B cell (primary cell): ENCODE results near the gene PODXL. TPM values are rescaled to one million over a fixed set of nuclear protein-coding genes. Genes with fewer than 3 reads are reported as not detected.

Source experiments
- ATAC-seq: fragments of 200-7000 bp; cut with Tn5 transposase; one replicate; pipeline ENCODE4 v1.10.0; 2021; ENCODE audit warnings: low read depth, mild to moderate bottlenecking, moderate number of reproducible peaks, moderate library complexity
- CTCF ChIA-PET: fragments of 350-600 bp; sonication (Branson Sonifier 250); formaldehyde crosslinking; loops from one replicate; lab custom pipeline; 2021; ENCODE audit warnings: antibody characterized with exemption, inconsistent platforms; lab: Charles Lee
- POLR2A ChIA-PET: fragments of 350-600 bp; sonication (Branson Sonifier 250); formaldehyde crosslinking; loops from one replicate; lab custom pipeline; 2021; ENCODE audit warnings: antibody characterized with exemption; lab: Charles Lee
- DNase-seq: peaks from one replicate; pipeline ENCODE4 v3.0.0; 2013
- H2AFZ ChIP-seq: 2 replicates; pipeline ENCODE4 v1.6.1; 2012; ENCODE audit warnings: mild to moderate bottlenecking, low read depth, low read length; ENCODE audit not compliant: insufficient read depth, poor library complexity, severe bottlenecking
- H3K27ac ChIP-seq, 2 donors: 1 replicate in 1 of 2; 2 replicates in 1 of 2; pipeline ENCODE4 v1.5.1; 2012 to 2013; ENCODE audit warnings: low read length in 2 of 2, mild to moderate bottlenecking in 2 of 2, moderate library complexity in 1 of 2
- H3K27me3 ChIP-seq, 4 experiments: fragments of 200-600 bp in 1 of 4; sonication (generic) in 1 of 4; replicated peaks in 1 of 4; 1 replicate in 2 of 4; 2 replicates in 2 of 4; pipeline versions ENCODE4 v1.6.1 to v1.7.0; 2013 to 2016; ENCODE audit warnings: low read length in 3 of 4, mild to moderate bottlenecking in 2 of 4, mixed read lengths in 1 of 4, moderate library complexity in 1 of 4; ENCODE audit not compliant: insufficient read depth in 4 of 4, control insufficient read depth in 3 of 4; ENCODE audit errors: control extremely low read depth in 1 of 4
- H3K36me3 ChIP-seq, 2 experiments: replicated peaks in 1 of 2; 1 replicate in 1 of 2; 2 replicates in 1 of 2; pipeline versions ENCODE4 v1.6.1 to v1.7.1; 2013; ENCODE audit warnings: low read length in 1 of 2; ENCODE audit not compliant: insufficient read depth in 2 of 2, control insufficient read depth in 1 of 2; ENCODE audit errors: control extremely low read depth in 1 of 2, extremely low read depth in 1 of 2
- H3K4me1 ChIP-seq, 2 donors: fragments of 200-600 bp in 1 of 2; sonication (generic) in 1 of 2; 1 replicate in 1 of 2; 2 replicates in 1 of 2; pipeline versions ENCODE4 v1.5.1 to v1.6.1; 2013 to 2017; ENCODE audit warnings: low read length in 2 of 2; ENCODE audit not compliant: control insufficient read depth in 2 of 2, insufficient read depth in 2 of 2
- H3K4me2 ChIP-seq: replicated peaks from 2 replicates; pipeline ENCODE3; 2012; ENCODE audit warnings: mild to moderate bottlenecking, low read depth, low read length; ENCODE audit not compliant: poor library complexity, severe bottlenecking
- H3K4me3 ChIP-seq, 5 experiments: fragments of 200-600 bp in 1 of 5; sonication (generic) in 1 of 5; 1 replicate in 3 of 5; 2 replicates in 2 of 5; pipeline versions ENCODE4 v1.5.1 to v1.7.0; 2011 to 2016; ENCODE audit warnings: low read length in 4 of 5, mild to moderate bottlenecking in 4 of 5, low read depth in 2 of 5, control low read depth in 1 of 5, moderate library complexity in 1 of 5; ENCODE audit not compliant: insufficient read depth in 1 of 5; ENCODE audit errors: control extremely low read depth in 1 of 5, extremely low read depth in 1 of 5
- H3K79me2 ChIP-seq: fragments of 200-600 bp; sonication (generic); one replicate; pipeline ENCODE4 v1.6.0; 2016; ENCODE audit warnings: low read length; ENCODE audit not compliant: control insufficient read depth, insufficient read depth
- H3K9ac ChIP-seq: fragments of 200-600 bp; sonication (generic); 2 replicates; pipeline ENCODE4 v1.6.1; 2017; ENCODE audit warnings: mild to moderate bottlenecking, low read length, moderate library complexity
- H3K9me3 ChIP-seq, 3 donors: one replicate each; pipeline versions ENCODE4 v1.6.1 to v1.7.1; 2013; ENCODE audit warnings: low read length in 2 of 3; ENCODE audit not compliant: control insufficient read depth in 2 of 3, insufficient read depth in 1 of 3; ENCODE audit errors: control extremely low read depth in 1 of 3
- H4K20me1 ChIP-seq: 2 replicates; pipeline ENCODE4 v1.6.0; 2012; ENCODE audit warnings: mild to moderate bottlenecking, low read length; ENCODE audit not compliant: insufficient read depth, control insufficient read depth, poor library complexity, severe bottlenecking
- H3K27ac Mint-ChIP-seq: one replicate; pipeline ENCODE4 v1.8.0; 2021; ENCODE audit warnings: mixed read lengths
- H3K27me3 Mint-ChIP-seq: one replicate; pipeline ENCODE4 v1.8.0; 2021; ENCODE audit warnings: mixed read lengths
- H3K4me1 Mint-ChIP-seq: one replicate; pipeline ENCODE4 v1.8.0; 2021; ENCODE audit warnings: mixed read lengths
- H3K4me3 Mint-ChIP-seq: one replicate; pipeline ENCODE4 v1.8.0; 2021; ENCODE audit warnings: mixed read lengths
- H3K9me3 Mint-ChIP-seq: one replicate; pipeline ENCODE4 v1.8.0; 2022; ENCODE audit warnings: mixed read lengths; ENCODE audit not compliant: insufficient read depth
- EZH2 ChIP-seq: IDR thresholded peaks from 2 replicates; pipeline ENCODE4 v1.6.1; 2012; ENCODE audit warnings: borderline replicate concordance, low read depth, mild to moderate bottlenecking, moderate library complexity, low read length; ENCODE audit not compliant: insufficient read depth, poor library complexity, severe bottlenecking
- WGBS: methylation state at CpG from one replicate; pipeline ENCODE4 v1.1.5; 2013; ENCODE audit warnings: missing lambda C conversion rate; ENCODE audit not compliant: insufficient coverage; 5-methylcytosine and 5-hydroxymethylcytosine counted together
- intact Hi-C: fragments of 100-400 bp; cut with micrococcal nuclease; formaldehyde crosslinking; loops from one replicate; pipeline ENCODE4 v1.10.0; 2022
- polyA plus RNA-seq: library from polyadenylated mRNA; depleted of rRNA; stranded (reverse); fragments of >200 nt; gene quantifications from 2 replicates; pipeline ENCODE4 v1.2.3, GENCODE V29; 2012
- total RNA-seq, 2 donors: library from RNA; stranded (reverse); fragments of 120-200 nt in 1 of 2; gene quantifications; 1 replicate in 1 of 2; 2 replicates in 1 of 2; pipeline versions ENCODE4 v1.2.3 to v1.2.4, GENCODE V29; 2013 to 2022
- TF ChIP-seq, protein P1 (sequence below): fragments of 200-600 bp; IDR thresholded peaks from one replicate; pipeline ENCODE4 v1.8.0; 2022; ENCODE audit warnings: antibody characterized with exemption, mild to moderate bottlenecking

The PODXL gene
- total and polyA plus RNA-seq, 2 donors (not counting 1 experiment from before 2014, with no cell fraction given), result 1.5 to 5.8 TPM

DNA sequence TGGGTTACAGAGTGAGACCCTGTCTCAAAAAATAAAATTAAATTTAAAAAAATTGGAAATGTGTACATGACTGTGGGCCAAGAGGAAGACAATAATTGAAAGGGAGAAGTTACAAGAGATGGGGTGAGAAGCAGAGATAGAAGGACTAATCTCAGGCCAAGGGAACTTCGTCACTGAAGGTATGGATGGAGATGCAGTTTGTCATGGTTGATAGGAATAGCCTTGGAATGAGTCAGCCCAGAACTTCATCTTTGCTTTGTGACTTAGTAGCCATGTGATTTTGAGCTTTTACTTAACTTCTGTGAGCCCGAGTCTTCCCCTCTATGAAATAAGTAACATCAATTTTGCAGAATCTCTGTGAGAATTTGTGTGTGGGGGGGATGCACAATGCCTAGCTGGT lies 6.5 kb upstream of the PODXL start:
- H4K20me1 ChIP-seq, result no peaks in the 10 kb centered on the region
- H3K4me3 ChIP-seq, result no peak overlapping the region
- Mint-ChIP-seq H3K4me3 (no peak overlapping the region), H3K4me1 (peaks cover 3% of the 10 kb centered on the region), H3K27ac (no peak overlapping the region), H3K9me3 (no peaks in the 10 kb centered on the region), H3K27me3 (no peaks in the 10 kb centered on the region)
- no peaks in the 10 kb centered on the region for H3K36me3 ChIP-seq
- WGBS, result 100% methylated on average over 1 of the region's 2 CpGs
- no peak overlapping the region for H3K4me2 ChIP-seq
- intact Hi-C loops, result no loop called here
- no peaks in the 10 kb centered on the region for H3K79me2 ChIP-seq
- H2AFZ ChIP-seq, result no peak overlapping the region
- no peak overlapping the region for H3K27ac ChIP-seq
- DNase-seq (no peak), ATAC-seq (no peak)
- TF ChIP-seq EZH2, result no peak
- TF ChIP-seq, protein P1, sequence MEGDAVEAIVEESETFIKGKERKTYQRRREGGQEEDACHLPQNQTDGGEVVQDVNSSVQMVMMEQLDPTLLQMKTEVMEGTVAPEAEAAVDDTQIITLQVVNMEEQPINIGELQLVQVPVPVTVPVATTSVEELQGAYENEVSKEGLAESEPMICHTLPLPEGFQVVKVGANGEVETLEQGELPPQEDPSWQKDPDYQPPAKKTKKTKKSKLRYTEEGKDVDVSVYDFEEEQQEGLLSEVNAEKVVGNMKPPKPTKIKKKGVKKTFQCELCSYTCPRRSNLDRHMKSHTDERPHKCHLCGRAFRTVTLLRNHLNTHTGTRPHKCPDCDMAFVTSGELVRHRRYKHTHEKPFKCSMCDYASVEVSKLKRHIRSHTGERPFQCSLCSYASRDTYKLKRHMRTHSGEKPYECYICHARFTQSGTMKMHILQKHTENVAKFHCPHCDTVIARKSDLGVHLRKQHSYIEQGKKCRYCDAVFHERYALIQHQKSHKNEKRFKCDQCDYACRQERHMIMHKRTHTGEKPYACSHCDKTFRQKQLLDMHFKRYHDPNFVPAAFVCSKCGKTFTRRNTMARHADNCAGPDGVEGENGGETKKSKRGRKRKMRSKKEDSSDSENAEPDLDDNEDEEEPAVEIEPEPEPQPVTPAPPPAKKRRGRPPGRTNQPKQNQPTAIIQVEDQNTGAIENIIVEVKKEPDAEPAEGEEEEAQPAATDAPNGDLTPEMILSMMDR, result no peak
- no peak overlapping the region for H3K9ac ChIP-seq
- POLR2A ChIA-PET, result no interaction called here
- CTCF ChIA-PET, result interaction anchor here (1.4 kb wide), 1 partner anchor 16 kb away, joined by 5 read pairs; no protein-coding TSS in a partner anchor
- no peaks in the 10 kb centered on the region for H3K9me3 ChIP-seq
- H3K27me3 ChIP-seq, result peaks cover 0 to 2% (median 1%) of the 10 kb centered on the region in 4 experiments
- peaks cover 2% of the 10 kb centered on the region in 2 donors for H3K4me1 ChIP-seq

DNA sequence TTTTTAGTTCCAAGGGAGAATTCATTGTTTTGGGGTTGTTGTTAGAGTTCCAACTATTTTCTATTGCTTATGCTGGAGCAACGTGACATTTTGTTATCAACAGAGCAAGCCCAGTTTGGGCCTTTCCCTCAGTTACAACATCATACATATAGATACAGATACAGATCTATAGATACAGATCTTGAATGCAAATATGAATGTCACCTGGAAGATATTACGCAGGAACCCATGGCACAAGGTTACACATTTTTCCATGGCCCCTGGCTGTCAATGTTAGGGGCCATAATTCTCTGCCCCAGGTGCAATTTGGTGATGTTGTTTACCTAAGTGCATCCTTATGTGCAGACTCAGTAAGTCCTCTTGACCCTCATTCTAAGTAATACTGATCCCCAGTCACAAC lies 3.6 kb upstream of the PODXL start:
- no peak for TF ChIP-seq EZH2
- TF ChIP-seq, protein P1, result no peak
- H3K4me3 Mint-ChIP-seq, result no peak overlapping the region
- peaks cover 2% of the 10 kb centered on the region for H3K27me3 Mint-ChIP-seq
- Histone ChIP-seq H3K9me3 (no peaks in the 10 kb centered on the region), H2AFZ (no peak overlapping the region), H3K27me3 (peaks cover 0 to 22% (median 11%) of the 10 kb centered on the region in 4 experiments), H3K4me3 (no peak overlapping the region), H3K4me1 (peaks cover 23% of the 10 kb centered on the region in 2 donors), H3K4me2 (no peak overlapping the region), H3K27ac (no peak overlapping the region), H3K36me3 (no peaks in the 10 kb centered on the region), H3K79me2 (no peaks in the 10 kb centered on the region), H4K20me1 (no peaks in the 10 kb centered on the region), H3K9ac (no peak overlapping the region)
- no peaks in the 10 kb centered on the region for H3K9me3 Mint-ChIP-seq
- WGBS, result no CpG with 5 or more reads among the region's 2 CpGs
- ATAC-seq, result no peak
- ChIA-PET POLR2A (no interaction called here), CTCF (no interaction called here)
- intact Hi-C loops, result no loop called here
- no peak overlapping the region for H3K27ac Mint-ChIP-seq
- no peak for DNase-seq
- peaks cover 21% of the 10 kb centered on the region for H3K4me1 Mint-ChIP-seq
